PFSK-1 (cell line): Measurements from ENCODE around the gene RPS6KA2.

Experiments used
- FOXP2 ChIP-seq: optimal IDR thresholded peaks from 2 replicates; pipeline ENCODE3; 2011; ENCODE audit warnings: borderline replicate concordance, control low read depth, inconsistent platforms; ENCODE audit not compliant: insufficient read depth; ENCODE audit errors: extremely low read length, extremely low read depth
- POLR2AphosphoS5 ChIP-seq: IDR thresholded peaks from 2 replicates; pipeline ENCODE4 v1.6.1; 2012; ENCODE audit warnings: low read depth, mild to moderate bottlenecking, control low read depth, low read length, moderate library complexity
- SIN3A ChIP-seq: IDR thresholded peaks from 2 replicates; pipeline ENCODE4 v1.6.1; 2012; ENCODE audit warnings: mild to moderate bottlenecking, low read length, moderate library complexity, borderline replicate concordance; ENCODE audit not compliant: insufficient read depth
- TAF1 ChIP-seq: IDR thresholded peaks from 2 replicates; pipeline ENCODE4 v1.6.1; 2012; ENCODE audit warnings: low read length, control low read depth, borderline replicate concordance; ENCODE audit not compliant: insufficient read depth
- TF ChIP-seq, protein P1 (sequence below), 2 experiments: IDR thresholded peaks; 2 replicates each; pipeline versions ENCODE4 v1.6.1 to v1.8.0; 2011 to 2012; ENCODE audit warnings: low read depth in 2 of 2, low read length in 2 of 2, control low read depth in 1 of 2, inconsistent platforms in 1 of 2, mild to moderate bottlenecking in 1 of 2, moderate library complexity in 1 of 2; ENCODE audit not compliant: insufficient read depth in 1 of 2

RPS6KA2 gene

DNA sequence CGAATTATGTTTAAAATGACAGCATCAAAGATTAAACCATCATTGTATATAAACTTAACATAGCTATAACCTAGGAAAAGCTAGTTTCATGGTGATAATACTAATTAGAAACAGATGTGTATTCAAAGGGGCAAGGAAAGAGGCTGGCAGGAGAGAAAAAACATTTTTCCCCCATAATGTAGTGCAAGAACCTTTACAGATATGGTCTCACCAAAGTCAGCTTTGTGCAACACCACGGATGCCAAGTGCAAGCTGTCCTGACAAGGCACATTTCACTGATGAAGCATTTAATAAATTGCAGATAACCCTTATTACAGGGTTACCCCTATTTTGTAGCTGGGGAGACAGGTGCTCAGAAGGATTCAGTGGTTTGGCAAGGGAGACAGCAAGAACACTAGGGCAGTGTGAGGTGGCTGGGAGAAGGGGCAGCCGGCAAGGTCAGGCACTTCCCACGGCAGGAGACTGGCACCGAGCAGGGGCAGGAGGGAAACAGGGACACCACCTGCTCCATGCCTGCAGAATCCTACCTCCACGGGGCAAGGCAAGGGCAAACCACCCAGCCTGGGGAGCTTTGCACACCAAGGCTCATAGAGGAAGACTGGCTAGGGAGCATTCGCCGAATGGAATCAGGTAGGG lies 6.5 kb downstream of the RPS6KA2 start:
- no peak for TF ChIP-seq TAF1

DNA sequence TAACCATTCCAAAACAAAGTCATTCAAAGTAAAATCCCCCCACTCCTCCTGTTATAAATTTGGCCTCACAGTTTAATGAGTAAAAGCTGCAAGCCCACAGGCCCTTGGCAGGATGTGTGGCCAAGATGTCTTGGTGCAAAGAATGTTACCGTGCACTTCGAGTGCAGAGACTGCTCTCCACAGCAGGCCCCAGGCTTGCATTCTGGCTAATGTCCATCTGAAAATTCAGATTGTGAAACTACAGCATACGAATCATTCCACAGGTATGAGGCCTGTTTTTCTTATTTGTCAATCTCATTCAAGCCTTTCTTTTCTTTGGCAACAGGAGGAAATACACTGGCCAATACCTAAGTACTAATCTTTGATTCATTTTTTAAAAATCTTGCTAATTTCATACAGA lies 7.1 kb downstream of the RPS6KA2 start:
- TF ChIP-seq SIN3A, result no peak
- TF ChIP-seq, protein P1, sequence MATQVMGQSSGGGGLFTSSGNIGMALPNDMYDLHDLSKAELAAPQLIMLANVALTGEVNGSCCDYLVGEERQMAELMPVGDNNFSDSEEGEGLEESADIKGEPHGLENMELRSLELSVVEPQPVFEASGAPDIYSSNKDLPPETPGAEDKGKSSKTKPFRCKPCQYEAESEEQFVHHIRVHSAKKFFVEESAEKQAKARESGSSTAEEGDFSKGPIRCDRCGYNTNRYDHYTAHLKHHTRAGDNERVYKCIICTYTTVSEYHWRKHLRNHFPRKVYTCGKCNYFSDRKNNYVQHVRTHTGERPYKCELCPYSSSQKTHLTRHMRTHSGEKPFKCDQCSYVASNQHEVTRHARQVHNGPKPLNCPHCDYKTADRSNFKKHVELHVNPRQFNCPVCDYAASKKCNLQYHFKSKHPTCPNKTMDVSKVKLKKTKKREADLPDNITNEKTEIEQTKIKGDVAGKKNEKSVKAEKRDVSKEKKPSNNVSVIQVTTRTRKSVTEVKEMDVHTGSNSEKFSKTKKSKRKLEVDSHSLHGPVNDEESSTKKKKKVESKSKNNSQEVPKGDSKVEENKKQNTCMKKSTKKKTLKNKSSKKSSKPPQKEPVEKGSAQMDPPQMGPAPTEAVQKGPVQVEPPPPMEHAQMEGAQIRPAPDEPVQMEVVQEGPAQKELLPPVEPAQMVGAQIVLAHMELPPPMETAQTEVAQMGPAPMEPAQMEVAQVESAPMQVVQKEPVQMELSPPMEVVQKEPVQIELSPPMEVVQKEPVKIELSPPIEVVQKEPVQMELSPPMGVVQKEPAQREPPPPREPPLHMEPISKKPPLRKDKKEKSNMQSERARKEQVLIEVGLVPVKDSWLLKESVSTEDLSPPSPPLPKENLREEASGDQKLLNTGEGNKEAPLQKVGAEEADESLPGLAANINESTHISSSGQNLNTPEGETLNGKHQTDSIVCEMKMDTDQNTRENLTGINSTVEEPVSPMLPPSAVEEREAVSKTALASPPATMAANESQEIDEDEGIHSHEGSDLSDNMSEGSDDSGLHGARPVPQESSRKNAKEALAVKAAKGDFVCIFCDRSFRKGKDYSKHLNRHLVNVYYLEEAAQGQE (IDR thresholded peaks at IDR 0.05; ENCODE audit: insufficient read depth in 1 of 2, low read depth in 2 of 2, low read length in 2 of 2), result no peak
- TF ChIP-seq POLR2AphosphoS5, result no peak
- TF ChIP-seq FOXP2, result no peak
- TF ChIP-seq TAF1, result no peak

DNA sequence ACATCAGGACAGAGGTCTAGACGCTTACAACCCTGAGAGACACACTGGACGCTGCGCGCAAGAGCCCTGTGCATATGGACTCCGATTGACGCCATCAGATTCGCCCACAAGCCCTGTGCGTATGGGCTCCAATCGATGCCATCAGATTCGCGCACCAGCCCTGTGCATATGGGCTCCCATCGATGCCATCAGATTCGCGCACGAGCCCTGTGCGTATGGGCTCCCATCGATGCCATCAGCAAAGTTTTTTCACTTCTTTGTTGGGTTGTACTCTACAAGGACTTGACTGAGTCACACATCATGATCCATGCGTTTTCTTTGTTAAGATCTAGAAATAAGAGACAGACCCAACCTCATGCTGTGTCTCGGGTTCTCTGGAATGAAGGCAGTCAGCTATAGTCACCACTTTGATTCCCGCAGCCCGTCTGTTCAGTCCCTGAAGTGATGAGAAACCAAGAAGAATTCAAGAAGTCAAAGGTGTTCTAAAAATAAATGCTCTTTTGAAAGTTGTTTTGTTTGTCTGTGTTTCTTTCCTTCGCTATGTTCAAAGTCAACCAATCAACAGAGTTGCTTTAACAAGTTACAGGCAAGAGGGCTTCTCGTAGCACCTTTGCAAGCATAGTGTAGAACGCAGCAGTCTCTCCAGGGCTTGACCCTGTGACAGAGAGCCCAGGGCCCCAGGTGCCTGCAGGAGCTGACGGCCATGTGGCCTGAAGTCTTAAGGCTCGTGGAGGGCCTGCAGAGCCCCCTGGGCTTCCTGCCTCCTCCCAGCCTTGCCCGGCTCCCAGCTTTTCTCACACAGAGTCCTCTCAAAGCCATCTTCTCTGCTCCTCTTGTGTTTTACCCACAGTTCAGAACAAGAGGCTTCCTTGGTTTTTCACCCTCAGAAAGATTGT lies 7.9 kb downstream of the RPS6KA2 start:
- TF ChIP-seq POLR2AphosphoS5 (no peak), FOXP2 (no peak), TAF1 (no peak), SIN3A (no peak)
- TF ChIP-seq, protein P1 (IDR thresholded peaks at IDR 0.05; ENCODE audit: insufficient read depth in 1 of 2, low read depth in 2 of 2, low read length in 2 of 2), result no peak

DNA sequence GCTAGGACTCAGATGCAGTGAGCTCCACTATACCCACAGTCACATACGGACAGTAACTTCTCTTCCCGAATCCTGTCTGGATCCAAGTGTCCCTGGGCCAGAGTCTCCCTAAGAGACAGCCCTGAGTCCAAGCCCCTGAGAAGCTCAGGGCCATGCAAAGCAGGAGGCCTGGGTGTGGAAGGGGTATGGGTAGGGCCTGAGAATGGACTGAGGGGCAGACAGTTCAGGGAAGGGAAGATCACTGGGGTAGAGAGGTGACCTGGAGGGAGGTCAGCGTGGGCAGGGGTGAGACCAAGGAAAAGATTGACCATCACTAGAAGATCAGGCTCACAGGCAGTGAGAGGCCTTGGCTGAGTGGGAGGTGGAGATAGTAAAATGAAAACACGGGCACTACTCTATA lies 8.8 kb downstream of the RPS6KA2 start:
- TF ChIP-seq POLR2AphosphoS5 (no peak), TAF1 (no peak), SIN3A (no peak), FOXP2 (no peak)
- TF ChIP-seq, protein P1 (IDR thresholded peaks at IDR 0.05; ENCODE audit: insufficient read depth in 1 of 2, low read depth in 2 of 2, low read length in 2 of 2), result no peak

DNA sequence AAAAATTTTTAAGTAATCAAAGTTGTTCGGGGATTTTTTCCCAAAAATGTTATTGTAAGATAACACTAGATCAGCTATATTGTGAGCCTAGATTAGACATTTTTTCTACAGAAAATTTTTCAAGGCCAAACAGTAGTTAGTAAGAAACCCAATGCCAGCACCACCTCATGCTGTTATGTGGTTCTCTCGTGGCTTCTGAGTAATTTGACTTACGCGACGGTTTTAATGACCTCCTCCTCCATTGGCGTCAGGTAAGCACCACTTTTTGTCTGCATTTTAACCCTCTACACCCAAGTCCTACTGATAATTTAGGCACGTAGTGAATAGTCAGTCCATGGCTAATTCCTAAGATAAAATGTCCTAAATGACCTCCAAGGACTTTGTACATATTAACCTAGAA lies 9.7 kb downstream of the RPS6KA2 start:
- no peak for TF ChIP-seq POLR2AphosphoS5
- no peak for TF ChIP-seq SIN3A
- TF ChIP-seq FOXP2, result no peak
- TF ChIP-seq TAF1, result no peak
